MM.1S (cell line): ENCODE data around the gene DPP6.

Experiments used
- DNase-seq: peaks from one replicate; pipeline ENCODE4 v3.0.0-alpha.2; 2015
- H2AFZ ChIP-seq: fragments of 300-600 bp; sonication (generic); 2 replicates; pipeline ENCODE4 v1.6.0; 2016; ENCODE audit warnings: antibody characterized with exemption, low read length
- H3F3A ChIP-seq: fragments of 300-600 bp; sonication (generic); 2 replicates; pipeline ENCODE4 v1.6.1; 2016; ENCODE audit warnings: mild to moderate bottlenecking, antibody characterized with exemption, low read length, moderate library complexity, mixed read lengths; ENCODE audit not compliant: insufficient read depth
- H3K27ac ChIP-seq: fragments of 300-600 bp; sonication (generic); 2 replicates; pipeline ENCODE4 v1.5.1; 2016; ENCODE audit warnings: mild to moderate bottlenecking, low read length
- H3K27me3 ChIP-seq: fragments of 300-600 bp; sonication (generic); replicated peaks from 2 replicates; pipeline ENCODE4 v1.6.0; 2016; ENCODE audit warnings: low read length; ENCODE audit not compliant: insufficient read depth
- H3K36me3 ChIP-seq: fragments of 300-600 bp; sonication (generic); replicated peaks from 2 replicates; pipeline ENCODE4 v1.6.1; 2016; ENCODE audit warnings: mild to moderate bottlenecking, low read length, mixed read lengths; ENCODE audit not compliant: insufficient read depth
- H3K4me1 ChIP-seq: fragments of 300-600 bp; sonication (generic); 2 replicates; pipeline ENCODE4 v1.6.1; 2016; ENCODE audit warnings: low read length, mixed read lengths
- H3K4me2 ChIP-seq: fragments of 300-600 bp; sonication (generic); 2 replicates; pipeline ENCODE4 v1.6.0; 2016; ENCODE audit warnings: low read depth, low read length
- H3K4me3 ChIP-seq: fragments of 300-600 bp; sonication (generic); 2 replicates; pipeline ENCODE4 v1.5.1; 2016; ENCODE audit warnings: low read length, mixed read lengths
- H3K79me2 ChIP-seq: fragments of 300-600 bp; sonication (generic); 2 replicates; pipeline ENCODE4 v1.6.1; 2016; ENCODE audit warnings: mixed run types, low read length, mixed read lengths
- H3K9ac ChIP-seq: fragments of 300-600 bp; sonication (generic); 2 replicates; pipeline ENCODE4 v1.6.1; 2016; ENCODE audit warnings: low read length, mixed read lengths
- H3K9me2 ChIP-seq: fragments of 300-600 bp; sonication (generic); replicated peaks from 2 replicates; pipeline ENCODE4 v1.6.1; 2016; ENCODE audit warnings: mild to moderate bottlenecking, low read length, mixed read lengths; ENCODE audit not compliant: insufficient read depth
- H3K9me3 ChIP-seq: fragments of 300-600 bp; sonication (generic); replicated peaks from 2 replicates; pipeline ENCODE4 v1.6.1; 2016; ENCODE audit warnings: mild to moderate bottlenecking, low read length, mixed read lengths; ENCODE audit not compliant: insufficient read depth
- H4K20me1 ChIP-seq: fragments of 300-600 bp; sonication (generic); 2 replicates; pipeline ENCODE4 v1.6.1; 2016; ENCODE audit warnings: mild to moderate bottlenecking, low read length, moderate library complexity, mixed read lengths; ENCODE audit not compliant: insufficient read depth
- EZH2 ChIP-seq: fragments of 300-600 bp; sonication (generic); optimal IDR thresholded peaks from 2 replicates; pipeline ENCODE3; 2017; ENCODE audit warnings: low read depth, mild to moderate bottlenecking, antibody characterized with exemption, low read length, mixed read lengths
- EZH2phosphoT487 ChIP-seq: fragments of 300-600 bp; sonication (generic); IDR thresholded peaks from 2 replicates; pipeline ENCODE4 v1.6.1; 2018; ENCODE audit warnings: antibody characterized with exemption, low read length
- TF ChIP-seq, protein P1 (sequence below): fragments of 300-600 bp; sonication (generic); IDR thresholded peaks from 2 replicates; pipeline ENCODE4 v1.5.1; 2016; ENCODE audit warnings: antibody characterized with exemption, low read length, mixed read lengths

DPP6 gene

DNA sequence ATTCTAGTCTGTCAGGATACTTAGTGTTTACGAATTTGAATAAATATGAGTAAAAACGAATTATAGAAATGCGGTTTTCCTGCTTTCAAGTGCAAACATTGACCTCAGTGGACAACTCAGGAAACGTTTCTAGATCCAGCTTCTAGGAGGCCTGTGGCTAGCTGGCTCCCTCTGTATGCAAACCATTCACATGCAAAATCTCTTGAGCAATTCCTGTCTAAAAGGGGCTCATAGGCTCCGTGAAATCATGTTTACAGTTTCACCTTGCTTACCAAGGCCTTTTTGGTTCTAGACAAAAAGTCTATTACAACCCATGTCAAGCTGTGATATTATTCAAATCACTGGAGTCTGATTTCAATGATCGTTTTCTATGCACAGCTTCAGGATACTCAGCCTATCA lies 364.5 kb downstream of the DPP6 start:
- H3K79me2 ChIP-seq: no peaks in the 10 kb centered on the region
- TF ChIP-seq EZH2phosphoT487: no peak
- TF ChIP-seq EZH2: no peak
- TF ChIP-seq, protein P1, sequence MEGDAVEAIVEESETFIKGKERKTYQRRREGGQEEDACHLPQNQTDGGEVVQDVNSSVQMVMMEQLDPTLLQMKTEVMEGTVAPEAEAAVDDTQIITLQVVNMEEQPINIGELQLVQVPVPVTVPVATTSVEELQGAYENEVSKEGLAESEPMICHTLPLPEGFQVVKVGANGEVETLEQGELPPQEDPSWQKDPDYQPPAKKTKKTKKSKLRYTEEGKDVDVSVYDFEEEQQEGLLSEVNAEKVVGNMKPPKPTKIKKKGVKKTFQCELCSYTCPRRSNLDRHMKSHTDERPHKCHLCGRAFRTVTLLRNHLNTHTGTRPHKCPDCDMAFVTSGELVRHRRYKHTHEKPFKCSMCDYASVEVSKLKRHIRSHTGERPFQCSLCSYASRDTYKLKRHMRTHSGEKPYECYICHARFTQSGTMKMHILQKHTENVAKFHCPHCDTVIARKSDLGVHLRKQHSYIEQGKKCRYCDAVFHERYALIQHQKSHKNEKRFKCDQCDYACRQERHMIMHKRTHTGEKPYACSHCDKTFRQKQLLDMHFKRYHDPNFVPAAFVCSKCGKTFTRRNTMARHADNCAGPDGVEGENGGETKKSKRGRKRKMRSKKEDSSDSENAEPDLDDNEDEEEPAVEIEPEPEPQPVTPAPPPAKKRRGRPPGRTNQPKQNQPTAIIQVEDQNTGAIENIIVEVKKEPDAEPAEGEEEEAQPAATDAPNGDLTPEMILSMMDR: no peak
- no peak overlapping the region for H3K9ac ChIP-seq
- H3K27me3 ChIP-seq: no peaks in the 10 kb centered on the region
- no peaks in the 10 kb centered on the region for H4K20me1 ChIP-seq
- H3K9me3 ChIP-seq: no peaks in the 10 kb centered on the region
- H3K4me3 ChIP-seq: no peak overlapping the region
- DNase-seq: no peak
- no peaks in the 10 kb centered on the region for H3K9me2 ChIP-seq
- no peaks in the 10 kb centered on the region for H3K4me1 ChIP-seq
- no peak overlapping the region for H3K27ac ChIP-seq
- H3K36me3 ChIP-seq: no peaks in the 10 kb centered on the region
- no peaks in the 10 kb centered on the region for H3F3A ChIP-seq
- no peak overlapping the region for H3K4me2 ChIP-seq
- H2AFZ ChIP-seq: no peak overlapping the region

DNA sequence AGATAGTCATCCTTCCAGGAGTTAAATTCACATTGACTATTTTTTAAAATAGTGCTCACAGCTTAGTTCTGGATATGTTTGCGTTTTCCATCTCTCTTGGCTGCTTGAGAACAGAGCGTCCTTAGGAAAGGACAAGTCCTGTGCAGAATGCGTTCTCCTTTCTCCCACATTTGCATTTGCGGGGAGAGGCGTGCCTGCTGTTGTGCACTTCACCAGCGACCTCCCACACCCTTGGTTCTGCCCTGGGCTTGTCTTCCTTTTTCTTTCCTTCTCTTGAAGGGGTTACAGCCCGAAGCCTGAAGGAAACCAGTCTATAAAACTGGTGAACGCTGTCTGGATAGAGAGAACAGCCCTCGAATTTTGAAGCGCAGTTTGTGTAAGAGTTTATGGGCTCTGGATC lies 367.1 kb downstream of the DPP6 start:
- no peaks in the 10 kb centered on the region for H3K79me2 ChIP-seq
- no peak overlapping the region for H2AFZ ChIP-seq
- H3K9me3 ChIP-seq: no peaks in the 10 kb centered on the region
- H3K36me3 ChIP-seq: no peaks in the 10 kb centered on the region
- H3K4me1 ChIP-seq: no peaks in the 10 kb centered on the region
- DNase-seq: no peak
- H3K4me3 ChIP-seq: no peak overlapping the region
- H4K20me1 ChIP-seq: no peaks in the 10 kb centered on the region
- no peaks in the 10 kb centered on the region for H3K9me2 ChIP-seq
- no peak overlapping the region for H3K27ac ChIP-seq
- H3K4me2 ChIP-seq: no peak overlapping the region
- no peak overlapping the region for H3K9ac ChIP-seq
- no peaks in the 10 kb centered on the region for H3K27me3 ChIP-seq
- no peak for TF ChIP-seq EZH2phosphoT487
- H3F3A ChIP-seq: no peaks in the 10 kb centered on the region

DNA sequence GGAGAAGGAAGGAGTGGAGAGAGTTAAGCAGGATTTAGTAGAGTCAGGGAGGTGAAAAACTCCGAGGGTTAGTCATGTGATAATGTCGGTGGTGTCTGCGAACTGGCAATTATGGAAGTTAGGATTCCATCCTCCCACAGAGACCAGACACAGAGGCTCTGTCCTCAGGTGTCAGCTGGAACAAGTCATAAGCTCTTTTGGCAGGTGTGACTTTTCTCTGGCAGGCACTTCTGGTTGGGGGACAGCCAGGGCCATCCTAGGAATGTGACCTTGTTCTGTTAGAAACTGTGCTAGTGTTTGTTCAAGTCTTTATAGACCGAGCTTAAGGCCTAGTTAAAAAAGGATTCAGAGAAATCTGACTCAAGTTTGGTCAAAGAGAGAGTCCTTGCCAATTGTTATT lies 371.0 kb downstream of the DPP6 start:
- Histone ChIP-seq H3K36me3 (no peaks in the 10 kb centered on the region), H3K4me2 (no peak overlapping the region), H3K4me3 (no peak overlapping the region), H3K9ac (no peak overlapping the region), H4K20me1 (no peaks in the 10 kb centered on the region), H3K79me2 (no peaks in the 10 kb centered on the region), H2AFZ (no peak overlapping the region), H3K27ac (no peak overlapping the region), H3K4me1 (no peaks in the 10 kb centered on the region), H3K9me3 (no peaks in the 10 kb centered on the region; the same call in 1 of the 2 replicates), H3K9me2 (no peaks in the 10 kb centered on the region), H3K27me3 (no peaks in the 10 kb centered on the region), H3F3A (no peaks in the 10 kb centered on the region)
- no peak for DNase-seq
- no peak for TF ChIP-seq EZH2
- no peak for TF ChIP-seq EZH2phosphoT487
- TF ChIP-seq, protein P1: no peak

DNA sequence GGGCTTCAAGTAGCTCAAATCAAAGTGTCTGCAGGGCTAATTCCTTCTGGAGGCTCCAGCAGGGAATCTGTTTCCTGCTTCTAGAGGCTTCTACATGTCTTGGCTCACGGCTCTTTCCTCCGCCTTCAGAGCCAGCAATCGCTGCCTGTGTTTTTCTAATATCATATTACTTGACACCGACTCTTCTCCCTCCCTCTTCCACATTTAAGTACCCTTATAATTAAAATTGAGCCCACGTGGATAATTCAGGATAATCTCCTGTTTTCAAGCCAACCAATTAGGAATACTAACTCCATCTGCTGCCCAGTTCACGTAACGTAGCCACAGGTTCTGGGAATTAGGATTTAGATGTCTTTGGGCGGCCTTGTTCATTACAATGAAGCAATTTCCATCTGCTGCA lies 372.2 kb downstream of the DPP6 start:
- no peak overlapping the region for H3K4me3 ChIP-seq
- no peak for DNase-seq
- no peaks in the 10 kb centered on the region for H3F3A ChIP-seq

More for the DNA sequence above, 372.2 kb downstream of the DPP6 start:
- no peaks in the 10 kb centered on the region for H3K79me2 ChIP-seq
- no peaks in the 10 kb centered on the region; the same call in 1 of the 2 replicates for H3K9me3 ChIP-seq
- H2AFZ ChIP-seq: no peak overlapping the region
- TF ChIP-seq EZH2 (no peak), EZH2phosphoT487 (no peak)
- TF ChIP-seq, protein P1: no peak
- H3K9ac ChIP-seq: no peak overlapping the region
- no peaks in the 10 kb centered on the region for H3K27me3 ChIP-seq
- H3K27ac ChIP-seq: no peak overlapping the region
- no peaks in the 10 kb centered on the region for H3K9me2 ChIP-seq
- H3K36me3 ChIP-seq: no peaks in the 10 kb centered on the region
- no peak overlapping the region for H3K4me2 ChIP-seq
- H4K20me1 ChIP-seq: no peaks in the 10 kb centered on the region
- no peaks in the 10 kb centered on the region for H3K4me1 ChIP-seq
